GM06990 (cell line): ENCODE measurements around the gene CCDC117.

ENCODE experiments used
- DNase-seq: peaks from one replicate; pipeline ENCODE4 v3.0.0-alpha.2; 2011; ENCODE audit not compliant: insufficient read length; ENCODE audit errors: extremely low read depth
- H3K27me3 ChIP-seq: replicated peaks from 2 replicates; pipeline ENCODE4 v1.6.0; 2011; ENCODE audit warnings: low read length; ENCODE audit not compliant: control insufficient read depth, insufficient read depth
- H3K36me3 ChIP-seq: 2 replicates; pipeline ENCODE4 v1.5.1; 2011; ENCODE audit warnings: low read length; ENCODE audit not compliant: control insufficient read depth, insufficient read depth
- H3K4me3 ChIP-seq: replicated peaks from 2 replicates; pipeline ENCODE4 v1.5.1; 2011; ENCODE audit warnings: low read depth, mild to moderate bottlenecking, control low read depth, low read length
- TF ChIP-seq, protein P1 (sequence below): IDR thresholded peaks from 2 replicates; pipeline ENCODE4 v1.5.1; 2011; ENCODE audit warnings: low read length, control low read depth, mild to moderate bottlenecking, inconsistent platforms; ENCODE audit not compliant: insufficient read depth, poor library complexity, severe bottlenecking

The CCDC117 gene

DNA sequence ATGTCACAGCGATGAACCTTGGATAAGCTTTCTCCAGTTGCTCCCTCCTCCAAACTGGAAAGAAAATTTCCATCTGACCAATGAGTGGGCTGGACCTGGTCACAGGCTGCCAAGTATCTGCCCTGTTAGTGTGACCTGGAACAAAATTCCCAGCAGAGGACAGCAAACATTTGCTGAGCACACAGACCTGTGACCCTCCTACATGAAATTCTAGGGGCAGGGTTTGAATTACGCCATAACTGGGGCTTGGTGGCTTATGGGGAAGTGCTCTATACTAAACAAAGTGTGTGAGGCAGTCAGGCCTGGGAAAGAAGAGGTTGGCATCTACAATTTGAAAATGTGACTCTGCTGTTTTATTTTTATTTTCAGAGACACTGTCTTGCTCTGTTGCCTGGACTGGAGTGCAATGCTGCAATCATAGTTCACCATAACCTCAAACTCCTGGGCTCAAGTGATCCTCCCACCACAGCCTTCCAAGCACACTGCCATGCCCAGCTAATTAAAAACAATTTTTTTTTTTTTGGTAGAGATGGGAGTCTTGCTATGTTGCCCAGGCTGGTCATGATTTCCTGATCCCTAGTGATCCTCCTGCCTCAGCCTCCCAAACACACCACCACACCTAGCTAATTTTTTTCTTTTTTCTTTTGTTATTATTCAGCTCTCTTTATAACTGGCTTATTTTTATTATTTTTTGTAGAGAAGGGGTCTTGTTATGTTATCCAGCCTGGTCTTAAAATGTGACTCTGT lies 41.5 kb downstream of the CCDC117 start:
- Histone ChIP-seq H3K27me3 (no peaks in the 10 kb centered on the region), H3K4me3 (no peak overlapping the region), H3K36me3 (no peaks in the 10 kb centered on the region)
- DNase-seq = no peak
- TF ChIP-seq, protein P1, sequence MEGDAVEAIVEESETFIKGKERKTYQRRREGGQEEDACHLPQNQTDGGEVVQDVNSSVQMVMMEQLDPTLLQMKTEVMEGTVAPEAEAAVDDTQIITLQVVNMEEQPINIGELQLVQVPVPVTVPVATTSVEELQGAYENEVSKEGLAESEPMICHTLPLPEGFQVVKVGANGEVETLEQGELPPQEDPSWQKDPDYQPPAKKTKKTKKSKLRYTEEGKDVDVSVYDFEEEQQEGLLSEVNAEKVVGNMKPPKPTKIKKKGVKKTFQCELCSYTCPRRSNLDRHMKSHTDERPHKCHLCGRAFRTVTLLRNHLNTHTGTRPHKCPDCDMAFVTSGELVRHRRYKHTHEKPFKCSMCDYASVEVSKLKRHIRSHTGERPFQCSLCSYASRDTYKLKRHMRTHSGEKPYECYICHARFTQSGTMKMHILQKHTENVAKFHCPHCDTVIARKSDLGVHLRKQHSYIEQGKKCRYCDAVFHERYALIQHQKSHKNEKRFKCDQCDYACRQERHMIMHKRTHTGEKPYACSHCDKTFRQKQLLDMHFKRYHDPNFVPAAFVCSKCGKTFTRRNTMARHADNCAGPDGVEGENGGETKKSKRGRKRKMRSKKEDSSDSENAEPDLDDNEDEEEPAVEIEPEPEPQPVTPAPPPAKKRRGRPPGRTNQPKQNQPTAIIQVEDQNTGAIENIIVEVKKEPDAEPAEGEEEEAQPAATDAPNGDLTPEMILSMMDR = no peak

DNA sequence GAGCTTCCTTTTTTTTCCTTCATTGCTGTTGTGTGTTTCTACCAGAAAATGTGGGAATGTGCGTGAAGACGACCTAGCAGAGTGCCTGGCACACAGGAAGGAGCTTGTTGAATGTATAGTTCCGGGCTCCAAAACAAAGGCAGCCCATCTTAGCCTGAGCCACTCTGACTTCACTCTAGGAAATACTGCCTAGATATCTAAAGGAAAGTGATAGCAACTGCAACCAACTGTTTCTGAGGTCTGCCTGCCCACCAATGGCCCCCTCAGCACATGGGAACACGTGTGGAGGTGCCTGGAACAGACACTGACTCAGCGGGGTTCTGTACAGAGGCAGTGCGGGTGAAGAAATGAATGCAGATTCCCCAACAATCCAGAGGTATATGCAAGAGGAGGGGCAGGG lies 42.6 kb downstream of the CCDC117 start:
- no peaks in the 10 kb centered on the region for H3K27me3 ChIP-seq
- H3K4me3 ChIP-seq = no peak overlapping the region
- TF ChIP-seq, protein P1 = no peak
- H3K36me3 ChIP-seq = no peaks in the 10 kb centered on the region
- DNase-seq = no peak

DNA sequence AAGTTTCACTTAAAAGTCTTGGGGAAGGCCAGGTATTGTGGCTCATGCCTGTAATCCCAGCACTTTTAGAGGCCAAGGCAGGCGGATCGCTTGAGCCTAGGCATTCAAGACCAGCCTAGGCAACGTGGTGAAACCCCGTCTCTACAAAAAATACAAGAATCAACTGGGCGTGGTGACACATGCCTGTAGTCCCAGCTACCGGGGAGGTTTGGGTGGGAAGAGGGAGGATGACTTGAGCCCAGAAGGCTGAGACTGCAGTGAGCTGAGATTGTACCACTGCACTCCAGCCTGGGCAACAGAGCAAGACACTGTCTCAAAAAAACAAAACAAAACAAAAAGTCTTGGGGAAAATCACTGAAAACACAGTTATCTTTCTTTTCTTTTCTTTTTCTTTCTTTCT lies 43.2 kb downstream of the CCDC117 start:
- no peak for DNase-seq
- Histone ChIP-seq H3K4me3 (no peak overlapping the region), H3K27me3 (no peaks in the 10 kb centered on the region), H3K36me3 (no peaks in the 10 kb centered on the region)
- TF ChIP-seq, protein P1 = no peak

DNA sequence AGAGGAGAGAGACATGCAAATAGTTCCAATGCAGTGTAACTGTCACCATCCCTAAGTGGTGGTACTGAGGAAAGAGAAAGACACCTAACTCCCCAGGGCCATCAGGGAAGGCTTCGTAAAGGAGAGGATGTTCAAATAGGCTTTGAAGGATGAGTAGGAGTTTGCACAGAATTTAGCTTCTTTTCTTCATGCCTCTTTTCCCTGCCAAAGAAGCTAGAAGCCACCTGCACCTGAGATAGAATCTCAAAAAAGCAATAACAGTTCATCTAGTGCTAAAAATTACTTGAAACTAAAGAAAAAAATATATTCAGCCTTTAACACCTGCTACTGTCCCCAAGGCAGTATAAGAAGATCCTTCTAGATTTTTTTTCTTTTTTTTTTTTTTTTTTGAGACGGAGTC lies 44.6 kb downstream of the CCDC117 start:
- Histone ChIP-seq H3K27me3 (no peaks in the 10 kb centered on the region), H3K4me3 (no peak overlapping the region), H3K36me3 (no peaks in the 10 kb centered on the region)
- DNase-seq = no peak
- TF ChIP-seq, protein P1 = no peak

DNA sequence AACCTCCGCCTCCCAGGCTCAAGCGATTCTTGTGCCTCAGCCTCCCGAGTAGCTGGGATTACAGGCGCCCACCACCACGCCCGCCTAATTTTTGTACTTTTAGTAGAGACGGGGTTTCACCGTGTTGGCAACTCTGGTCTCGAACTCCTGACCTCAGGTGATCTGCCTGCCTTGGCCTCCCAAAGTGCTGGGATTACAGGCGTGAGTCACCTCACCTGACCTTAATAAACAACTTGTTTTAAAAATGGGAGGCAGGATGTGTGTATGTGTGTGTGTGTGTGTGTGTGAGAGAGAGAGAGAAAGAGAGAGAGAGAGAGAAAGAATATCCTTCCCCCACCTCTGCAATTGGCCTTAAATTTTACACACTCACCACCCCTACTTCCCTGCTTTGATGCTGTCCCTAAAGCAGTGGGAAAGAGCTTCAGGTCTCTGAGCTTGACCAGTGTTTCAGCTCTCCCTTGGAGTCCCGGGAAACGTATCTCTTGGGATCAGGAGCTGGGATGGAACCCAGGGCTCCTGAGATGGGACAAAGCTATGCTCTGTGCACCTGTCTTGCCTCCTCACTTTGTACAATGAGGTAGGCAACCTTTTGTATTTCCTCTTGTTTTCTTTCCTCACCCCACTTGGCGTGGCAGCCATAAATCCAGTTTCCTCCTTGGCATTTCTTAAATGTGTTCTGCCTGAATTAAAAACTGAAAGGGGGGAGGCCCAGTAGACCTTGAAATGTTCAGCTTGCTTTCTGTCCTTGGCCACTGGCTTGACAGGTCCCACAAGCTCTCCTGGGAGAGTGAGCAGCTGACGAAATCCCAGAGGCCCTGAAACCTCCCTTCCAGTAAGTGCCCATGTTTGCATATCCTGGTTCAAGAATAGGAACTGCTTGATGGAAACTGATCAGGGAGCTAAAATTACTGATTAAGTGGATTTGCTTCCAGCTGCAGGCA lies 45.7 kb downstream of the CCDC117 start:
- TF ChIP-seq, protein P1 = no peak
- no peak for DNase-seq
- Histone ChIP-seq H3K36me3 (no peaks in the 10 kb centered on the region), H3K27me3 (no peaks in the 10 kb centered on the region), H3K4me3 (no peak overlapping the region)
